Right lobe of liver (tissue), 4 donors: ENCODE measurements around the gene PUM2.

Experiments
- CTCF ChIP-seq, 4 donors: fragments of 200-600 bp in 3 of 4; fragments of 450-650 bp in 1 of 4; IDR thresholded peaks; one replicate each; pipeline versions ENCODE4 v1.5.1 to v1.8.0; 2016 to 2022; ENCODE audit warnings: antibody characterized with exemption in 4 of 4, mild to moderate bottlenecking in 2 of 4
- POLR2A ChIP-seq: fragments of 450-650 bp; IDR thresholded peaks from one replicate; pipeline ENCODE4 v1.6.1; 2017; ENCODE audit warnings: antibody characterized with exemption, mild to moderate bottlenecking
- donor health status: DM: no; HTN: no; CAD: no.
- donor health status: DM: no; HTN: no; CAD: no.
- donor health status: DM: no; HTN: yes; CAD: no.

GRCh38 chr2:20317197-20317596 lies 33.4 kb downstream of the PUM2 start:
- no peak for TF ChIP-seq CTCF (IDR thresholded peaks at IDR 0.05)
- no peak for TF ChIP-seq POLR2A
